Activated CD8-positive, alpha-beta T cell treated with anti-CD3 and anti-CD28 coated beads for 36 hours (primary cell): ENCODE data around the gene TRAF1. TPM values are rescaled to one million over a fixed set of nuclear protein-coding genes. Genes with fewer than 3 reads are reported as not detected.

Source experiments
- ATAC-seq: fragments of 200-7000 bp; cut with Tn5 transposase; one replicate; pipeline ENCODE4 v1.10.0; 2021; ENCODE audit warnings: mild to moderate bottlenecking, moderate library complexity
- CTCF ChIA-PET: fragments of 350-600 bp; sonication (Branson Sonifier 250); formaldehyde crosslinking; loops from one replicate; lab custom pipeline; 2021; ENCODE audit warnings: antibody characterized with exemption; lab: Charles Lee
- POLR2A ChIA-PET: fragments of 350-600 bp; sonication (Branson Sonifier 250); formaldehyde crosslinking; loops from one replicate; lab custom pipeline; 2021; ENCODE audit warnings: antibody characterized with exemption; lab: Charles Lee
- DNase-seq: peaks from one replicate; pipeline ENCODE4 v3.0.0-alpha.2; 2020
- H3K27ac Mint-ChIP-seq: one replicate; pipeline ENCODE4 v1.8.0; 2021; ENCODE audit warnings: mild to moderate bottlenecking, mixed read lengths
- H3K27me3 Mint-ChIP-seq: one replicate; pipeline ENCODE4 v1.8.0; 2021; ENCODE audit warnings: mixed read lengths
- H3K36me3 Mint-ChIP-seq: one replicate; pipeline ENCODE4 v1.8.0; 2021; ENCODE audit warnings: low read depth, mixed read lengths
- H3K4me1 Mint-ChIP-seq: one replicate; pipeline ENCODE4 v1.8.0; 2021; ENCODE audit warnings: low read depth, mixed read lengths
- H3K4me3 Mint-ChIP-seq: one replicate; pipeline ENCODE4 v1.8.0; 2021; ENCODE audit warnings: mild to moderate bottlenecking, moderate library complexity, mixed read lengths
- H3K9me3 Mint-ChIP-seq: one replicate; pipeline ENCODE4 v1.8.0; 2021; ENCODE audit warnings: mixed read lengths
- intact Hi-C: fragments of 100-400 bp; cut with micrococcal nuclease; formaldehyde crosslinking; loops from one replicate; pipeline ENCODE4 v1.10.0; 2022
- total RNA-seq, 2 experiments: library from RNA; stranded (reverse); gene quantifications; one replicate each; pipeline ENCODE4 v1.2.3, GENCODE V29; 2021
- TF ChIP-seq, protein P1 (sequence below): fragments of 200-600 bp; IDR thresholded peaks from one replicate; pipeline ENCODE4 v1.8.0; 2022; ENCODE audit warnings: antibody characterized with exemption, mild to moderate bottlenecking

The TRAF1 gene
- total RNA-seq, 2 experiments from 2014 or later = 147 to 150 TPM

DNA sequence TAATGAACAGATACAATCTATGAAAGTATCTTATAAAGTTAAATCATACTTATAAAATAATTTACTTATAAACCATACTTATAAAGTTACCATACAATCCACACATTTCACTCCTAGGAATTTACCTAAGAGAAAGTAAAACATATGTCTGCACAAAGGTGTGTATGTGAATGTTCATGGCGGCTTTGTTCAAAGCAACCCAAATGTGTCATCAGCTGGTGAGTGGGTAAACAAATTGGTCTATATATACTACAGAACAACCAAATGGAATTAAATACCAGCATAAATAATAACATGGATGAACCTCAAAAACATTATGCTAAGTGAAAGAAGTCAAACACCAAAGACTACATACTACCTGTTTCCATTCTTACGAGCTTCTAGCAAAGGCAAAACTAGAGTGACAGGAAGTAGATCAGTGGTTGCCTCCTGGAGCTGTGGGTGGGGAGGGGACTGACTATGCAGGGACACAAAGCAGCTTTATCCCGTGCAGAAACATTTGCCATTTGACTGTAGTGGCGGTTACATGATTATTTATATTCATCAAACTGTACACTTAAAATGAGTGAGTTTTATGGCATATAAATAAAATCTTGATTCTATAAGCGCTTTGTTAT is 10.6 kb downstream of the TRAF1 start:
- H3K4me3 Mint-ChIP-seq = peak overlapping the region; percentile 46
- DNase-seq = peak; percentile 75
- no peaks in the 10 kb centered on the region for H3K9me3 Mint-ChIP-seq
- H3K4me1 Mint-ChIP-seq = peaks cover 89% of the 10 kb centered on the region
- intact Hi-C loops = no loop called here
- H3K27me3 Mint-ChIP-seq = no peaks in the 10 kb centered on the region
- H3K36me3 Mint-ChIP-seq = peaks cover 93% of the 10 kb centered on the region
- TF ChIP-seq, protein P1, sequence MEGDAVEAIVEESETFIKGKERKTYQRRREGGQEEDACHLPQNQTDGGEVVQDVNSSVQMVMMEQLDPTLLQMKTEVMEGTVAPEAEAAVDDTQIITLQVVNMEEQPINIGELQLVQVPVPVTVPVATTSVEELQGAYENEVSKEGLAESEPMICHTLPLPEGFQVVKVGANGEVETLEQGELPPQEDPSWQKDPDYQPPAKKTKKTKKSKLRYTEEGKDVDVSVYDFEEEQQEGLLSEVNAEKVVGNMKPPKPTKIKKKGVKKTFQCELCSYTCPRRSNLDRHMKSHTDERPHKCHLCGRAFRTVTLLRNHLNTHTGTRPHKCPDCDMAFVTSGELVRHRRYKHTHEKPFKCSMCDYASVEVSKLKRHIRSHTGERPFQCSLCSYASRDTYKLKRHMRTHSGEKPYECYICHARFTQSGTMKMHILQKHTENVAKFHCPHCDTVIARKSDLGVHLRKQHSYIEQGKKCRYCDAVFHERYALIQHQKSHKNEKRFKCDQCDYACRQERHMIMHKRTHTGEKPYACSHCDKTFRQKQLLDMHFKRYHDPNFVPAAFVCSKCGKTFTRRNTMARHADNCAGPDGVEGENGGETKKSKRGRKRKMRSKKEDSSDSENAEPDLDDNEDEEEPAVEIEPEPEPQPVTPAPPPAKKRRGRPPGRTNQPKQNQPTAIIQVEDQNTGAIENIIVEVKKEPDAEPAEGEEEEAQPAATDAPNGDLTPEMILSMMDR = no peak
- ATAC-seq = peak; percentile 60
- POLR2A ChIA-PET = interaction anchor here (60.2 to 67.1 kb wide), 2 partner anchors 4 to 21 kb away, joined by 2439 read pairs; partner anchors contain the start of genes PHF19 and TRAF1
- CTCF ChIA-PET = interaction anchor here (0.8 to 1.6 kb wide), 4 partner anchors 9 to 24 kb away, joined by 4 to 5 read pairs (median 4); no protein-coding TSS in a partner anchor
- peak overlapping the region; percentile 85 for H3K27ac Mint-ChIP-seq

DNA sequence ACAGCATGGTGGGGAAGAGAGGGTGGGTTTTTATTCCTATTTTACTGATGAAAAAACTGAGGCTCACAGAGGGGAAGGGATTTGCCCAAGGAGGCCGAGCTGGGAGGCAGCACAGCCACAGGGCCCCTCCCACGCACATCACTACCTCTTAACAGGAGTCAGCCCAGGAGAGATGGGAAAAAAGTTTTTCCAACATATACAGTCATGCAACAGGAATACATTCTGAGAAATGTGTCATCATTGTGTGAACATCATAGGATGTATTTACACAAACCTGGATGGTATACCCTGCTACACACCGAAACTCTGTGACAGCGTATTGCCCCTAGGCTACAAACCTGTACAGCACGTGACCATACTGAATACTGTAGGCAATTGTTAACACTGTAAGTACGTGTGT is 11.6 kb downstream of the TRAF1 start:
- POLR2A ChIA-PET = interaction anchor here (60.2 to 67.1 kb wide), 2 partner anchors 3 to 20 kb away, joined by 2439 read pairs; partner anchors contain the start of genes PHF19 and TRAF1
- no peaks in the 10 kb centered on the region for H3K9me3 Mint-ChIP-seq
- peak overlapping the region; percentile 74 for H3K27ac Mint-ChIP-seq
- DNase-seq (no peak), ATAC-seq (no peak)
- H3K36me3 Mint-ChIP-seq = peaks cover 93% of the 10 kb centered on the region
- H3K27me3 Mint-ChIP-seq = no peaks in the 10 kb centered on the region
- TF ChIP-seq, protein P1 = no peak
- H3K4me1 Mint-ChIP-seq = peaks cover 91% of the 10 kb centered on the region
- intact Hi-C loops = no loop called here
- CTCF ChIA-PET = no interaction called here
- no peak overlapping the region for H3K4me3 Mint-ChIP-seq

DNA sequence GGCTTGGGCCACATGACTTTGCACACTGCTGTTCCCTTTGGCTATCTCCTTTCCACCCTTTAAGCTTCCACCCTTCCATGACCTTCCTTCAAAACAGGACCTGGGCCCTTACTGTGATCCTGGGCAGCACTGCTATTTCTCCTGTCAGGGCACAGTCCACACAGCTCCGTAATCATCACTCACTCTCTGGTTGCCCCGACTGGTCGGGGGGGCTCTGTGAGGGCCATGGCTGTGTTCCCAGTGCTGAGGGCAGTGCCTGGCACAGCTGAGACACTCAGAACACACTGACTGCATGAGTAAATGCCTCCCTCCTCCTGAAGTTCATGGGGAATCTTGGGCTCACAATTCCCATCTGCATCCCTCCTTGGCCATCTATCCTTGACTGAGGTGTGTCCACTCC is 12.2 kb downstream of the TRAF1 start:
- ChIA-PET CTCF (no interaction called here), POLR2A (interaction anchor here (60.2 to 67.1 kb wide), 2 partner anchors 2 to 20 kb away, joined by 2439 read pairs; partner anchors contain the start of genes PHF19 and TRAF1)
- Mint-ChIP-seq H3K4me1 (peaks cover 91% of the 10 kb centered on the region), H3K27me3 (no peaks in the 10 kb centered on the region), H3K27ac (peak overlapping the region; percentile 74), H3K9me3 (no peaks in the 10 kb centered on the region), H3K36me3 (peaks cover 93% of the 10 kb centered on the region), H3K4me3 (no peak overlapping the region)
- ATAC-seq (no peak), DNase-seq (no peak)
- TF ChIP-seq, protein P1 = no peak
- intact Hi-C loops = no loop called here

DNA sequence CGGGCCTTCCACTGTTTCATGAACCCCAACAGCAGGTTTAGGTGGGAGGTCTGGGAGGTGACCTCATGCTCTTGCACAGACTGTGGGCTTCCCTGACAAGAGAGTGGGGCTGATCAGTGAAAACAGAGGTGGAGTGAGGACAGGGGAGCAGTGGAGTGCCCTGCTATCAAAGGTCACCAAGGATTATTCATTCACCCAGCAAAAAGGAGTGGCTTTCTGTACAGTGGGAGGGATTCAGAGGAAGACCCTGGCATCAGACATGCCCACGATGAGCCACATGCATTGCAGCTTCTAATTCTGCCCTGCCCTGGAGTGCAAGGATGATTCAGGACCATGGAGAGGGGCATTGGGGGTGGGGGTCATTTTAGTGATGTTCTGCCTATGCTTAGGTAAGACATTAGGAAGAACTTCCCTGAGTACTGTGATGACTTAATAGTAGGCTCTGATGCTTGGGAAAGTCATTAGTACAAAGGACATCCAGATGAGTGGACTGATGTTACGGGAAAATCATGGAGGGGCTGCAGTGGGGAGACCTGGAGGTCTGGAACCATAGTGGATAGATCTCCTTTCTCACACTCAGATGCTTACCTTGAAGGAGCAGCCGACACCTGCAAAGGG is 12.8 kb downstream of the TRAF1 start:
- peaks cover 93% of the 10 kb centered on the region for H3K36me3 Mint-ChIP-seq
- intact Hi-C loops = no loop called here
- ATAC-seq = peak; percentile 18
- peak overlapping the region; percentile 92 for H3K27ac Mint-ChIP-seq
- POLR2A ChIA-PET = interaction anchor here (1.0 to 67.1 kb wide), 3 partner anchors 2 to 70 kb away, joined by 3 to 2439 read pairs (median 2439); partner anchors contain the start of genes PHF19 and TRAF1
- TF ChIP-seq, protein P1 = no peak
- H3K4me3 Mint-ChIP-seq = no peak overlapping the region
- H3K9me3 Mint-ChIP-seq = no peaks in the 10 kb centered on the region
- CTCF ChIA-PET = interaction anchor here (2.6 kb wide), 1 partner anchor 11 kb away, joined by 6 read pairs; no protein-coding TSS in a partner anchor
- H3K4me1 Mint-ChIP-seq = peaks cover 91% of the 10 kb centered on the region
- DNase-seq = peak; percentile 66
- no peaks in the 10 kb centered on the region for H3K27me3 Mint-ChIP-seq
